Measurements from ENCODE around the gene LRRC61.
"Not testable (repeated sequence)": the region's sequence is repeated elsewhere in the genome, so short reads cannot be mapped to it uniquely, and the experiment has no call there.

The LRRC61 gene

GRCh38 chr7:150307904-150308303 lies 15.3 kb upstream of the LRRC61 start:
- DNase-seq (ENCODE audit: low read depth), result no peak

GRCh38 chr7:150308575-150308974 lies 14.6 kb upstream of the LRRC61 start:
- no peak for DNase-seq (ENCODE audit: low read depth)

- no peak for DNase-seq (ENCODE audit: low read depth)
Observed at GRCh38 chr7:150311146-150311545, 12.0 kb upstream of the LRRC61 start.

- no peak for DNase-seq (ENCODE audit: low read depth)
Observed at GRCh38 chr7:150311711-150312110, 11.4 kb upstream of the LRRC61 start.

GRCh38 chr7:150312649-150313366 lies 10.3 kb upstream of the LRRC61 start:
- peak; percentile 15 for DNase-seq (ENCODE audit: low read depth)

- DNase-seq (ENCODE audit: low read depth), result no peak
Observed at GRCh38 chr7:150313367-150313809, 9.8 kb upstream of the LRRC61 start.

DNA sequence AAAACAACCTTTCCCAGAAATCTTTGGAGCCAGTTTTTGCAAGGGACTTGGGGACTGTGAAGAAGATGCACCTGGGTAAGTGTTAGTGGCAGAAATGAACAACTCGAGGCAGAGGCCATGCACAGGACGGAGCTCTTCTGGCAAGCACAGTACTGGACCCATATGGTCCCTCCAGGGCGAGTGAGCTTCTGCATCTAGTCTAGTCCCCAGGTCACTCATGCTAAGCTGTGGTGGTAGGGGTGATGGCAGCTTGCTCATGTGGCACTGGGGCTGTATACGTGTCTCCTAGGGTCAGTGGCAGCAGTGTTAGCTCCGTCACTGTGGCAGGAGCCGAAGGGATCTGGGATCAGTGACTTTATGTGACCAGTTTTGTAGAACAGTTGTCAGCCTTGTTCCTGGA lies 9.3 kb upstream of the LRRC61 start:
- no peak for DNase-seq (ENCODE audit: low read depth)

DNA sequence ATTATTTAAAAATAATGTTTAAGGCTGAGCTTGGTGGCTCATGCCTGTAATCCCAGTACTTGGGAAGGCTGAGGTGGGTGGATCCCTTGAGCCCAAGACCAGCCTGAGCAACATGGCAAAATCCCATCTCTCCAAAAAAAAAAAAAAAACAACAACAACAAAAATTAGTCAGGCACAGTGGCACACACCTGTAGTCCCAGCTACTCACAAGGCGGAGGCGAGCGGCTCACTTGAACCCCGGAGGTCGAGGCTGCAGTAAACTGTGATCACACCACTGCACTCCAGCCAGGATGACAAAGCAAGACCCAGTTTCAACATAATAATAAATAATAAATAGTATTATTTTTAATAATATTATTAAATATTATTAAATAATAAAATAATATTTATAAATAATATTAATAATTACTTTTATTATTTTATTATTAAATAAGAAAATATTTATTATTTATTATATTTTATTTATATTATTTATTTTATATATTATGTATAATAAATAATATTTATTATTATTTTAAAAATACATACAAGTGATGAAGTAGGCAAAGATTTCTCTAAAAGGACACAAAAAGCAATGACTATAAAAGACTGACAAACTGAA lies 8.4 kb upstream of the LRRC61 start:
- no peak for DNase-seq (ENCODE audit: low read depth)

DNA sequence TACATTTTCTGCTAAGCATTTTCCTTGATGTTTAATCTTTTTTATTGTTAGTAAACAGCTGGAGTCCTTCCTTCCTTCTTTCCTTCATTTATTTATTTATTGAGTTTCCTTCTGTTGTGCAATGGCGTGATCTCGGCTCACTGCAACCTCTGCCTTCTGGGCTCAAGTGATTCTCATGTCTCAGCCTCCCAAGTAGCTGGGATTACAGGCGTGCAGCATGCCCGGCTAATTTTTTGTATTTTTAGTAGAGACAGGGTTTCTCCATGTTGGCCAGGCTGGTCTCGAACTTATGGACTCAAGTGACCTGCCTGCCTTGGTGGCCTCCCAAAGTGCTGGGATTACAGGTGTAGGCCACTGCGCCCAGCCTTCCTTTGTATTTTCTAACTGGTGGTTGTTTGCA lies 6.2 kb upstream of the LRRC61 start:
- DNase-seq (ENCODE audit: low read depth), result not testable (repeated sequence)

DNA sequence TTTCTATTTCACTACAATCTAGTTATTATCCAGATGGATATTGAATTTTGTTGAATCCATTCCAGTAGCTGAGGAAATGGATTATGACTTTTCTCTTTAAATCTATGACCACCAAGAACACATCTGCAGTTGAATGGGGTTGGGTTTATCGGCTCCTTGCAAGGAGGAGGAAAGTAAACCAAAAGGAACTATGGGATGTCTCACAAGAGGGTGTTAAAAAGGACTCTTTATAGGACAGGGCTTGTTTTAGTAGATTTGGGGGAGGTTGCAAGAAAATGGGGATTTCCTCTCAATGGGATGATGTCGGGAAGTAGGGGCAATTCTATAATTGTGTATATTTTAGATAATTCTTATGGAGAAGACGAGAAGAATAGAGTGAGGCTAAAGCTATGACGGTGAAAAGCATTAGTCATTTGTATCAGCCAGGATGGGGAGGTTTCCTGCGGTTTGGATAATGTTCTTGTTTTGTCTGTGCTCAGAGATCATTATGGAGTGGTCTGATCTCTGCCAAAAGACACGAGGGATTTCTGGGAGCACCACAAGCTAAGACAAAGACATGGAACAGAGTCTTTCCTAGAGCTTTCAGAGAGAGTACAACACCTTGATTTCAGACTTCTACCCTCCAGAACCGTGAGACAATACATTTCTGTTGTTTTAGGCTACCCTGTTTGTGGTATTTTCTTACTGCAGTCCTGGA lies 5.3 kb upstream of the LRRC61 start:
- no peak for DNase-seq (ENCODE audit: low read depth)

- DNase-seq (ENCODE audit: low read depth), result no peak
Observed at GRCh38 chr7:150321788-150322113, 1.4 kb upstream of the LRRC61 start.

DNA sequence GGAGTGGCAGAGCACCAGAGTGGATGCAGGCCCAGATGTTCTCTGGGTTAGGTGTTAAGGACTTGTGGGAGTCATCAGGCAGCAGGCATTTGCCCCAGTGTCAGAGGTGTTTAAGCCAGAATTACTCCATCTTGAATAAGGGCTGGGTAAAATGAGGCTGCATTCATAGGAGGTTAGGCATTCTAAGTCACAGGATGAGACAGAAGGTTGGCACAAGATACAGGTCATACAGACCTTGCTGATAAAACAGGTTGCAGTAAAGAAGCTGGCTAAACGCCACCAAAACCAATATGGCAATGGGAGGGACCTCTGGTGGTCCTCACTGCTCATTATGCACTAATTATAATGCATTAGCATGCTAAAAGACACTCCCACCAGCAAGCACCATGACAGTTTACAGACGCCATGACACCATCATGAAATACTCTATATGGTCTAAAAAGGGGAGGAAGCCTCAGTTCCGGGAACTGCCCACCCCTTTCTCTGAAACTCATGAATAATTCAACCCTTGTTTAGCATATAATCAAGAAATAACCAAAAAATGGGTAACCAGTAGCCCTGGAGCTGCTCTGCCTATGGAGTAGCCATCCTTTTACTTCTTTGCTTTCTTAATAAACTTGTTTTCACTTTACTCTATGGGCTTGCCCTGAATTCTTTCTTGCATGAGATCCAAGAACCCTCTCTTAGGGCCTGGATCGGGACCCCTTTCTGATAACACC lies 882 bp upstream of the LRRC61 start:
- DNase-seq (ENCODE audit: low read depth), result no peak

DNA sequence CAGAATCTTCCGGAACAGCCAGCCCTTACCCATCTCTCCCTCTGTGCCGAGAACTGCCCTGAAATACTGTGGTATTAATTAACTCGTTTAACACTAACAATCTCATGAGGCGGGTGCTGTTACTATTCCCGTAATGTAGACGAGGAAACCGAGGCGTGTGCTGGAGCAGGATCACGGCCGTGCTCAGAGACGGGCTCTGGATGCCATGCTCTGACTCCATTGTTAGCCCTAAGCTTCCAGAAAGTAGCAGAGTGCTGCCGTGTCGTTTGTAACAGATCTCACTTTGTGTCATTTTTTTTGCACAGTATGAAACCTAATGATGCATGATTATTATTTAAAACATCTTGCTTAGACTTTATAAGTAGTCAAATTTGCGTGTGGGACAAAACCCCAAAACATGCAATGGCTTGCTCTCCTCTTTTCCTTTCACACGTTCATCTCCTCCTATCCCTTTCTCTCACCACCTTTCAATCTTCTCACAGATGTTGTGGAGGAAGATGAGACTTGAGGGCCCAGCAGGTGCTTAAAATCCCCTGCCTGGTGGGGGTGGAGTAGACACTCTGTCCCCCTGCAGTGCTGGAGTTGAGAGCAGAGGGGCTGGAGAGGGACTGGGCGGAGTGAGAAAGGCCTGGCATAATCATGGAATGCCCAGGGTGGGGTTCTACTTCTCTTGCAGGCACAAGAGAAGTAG lies 672 bp downstream of the LRRC61 start:
- no peak for DNase-seq (ENCODE audit: low read depth)

DNA sequence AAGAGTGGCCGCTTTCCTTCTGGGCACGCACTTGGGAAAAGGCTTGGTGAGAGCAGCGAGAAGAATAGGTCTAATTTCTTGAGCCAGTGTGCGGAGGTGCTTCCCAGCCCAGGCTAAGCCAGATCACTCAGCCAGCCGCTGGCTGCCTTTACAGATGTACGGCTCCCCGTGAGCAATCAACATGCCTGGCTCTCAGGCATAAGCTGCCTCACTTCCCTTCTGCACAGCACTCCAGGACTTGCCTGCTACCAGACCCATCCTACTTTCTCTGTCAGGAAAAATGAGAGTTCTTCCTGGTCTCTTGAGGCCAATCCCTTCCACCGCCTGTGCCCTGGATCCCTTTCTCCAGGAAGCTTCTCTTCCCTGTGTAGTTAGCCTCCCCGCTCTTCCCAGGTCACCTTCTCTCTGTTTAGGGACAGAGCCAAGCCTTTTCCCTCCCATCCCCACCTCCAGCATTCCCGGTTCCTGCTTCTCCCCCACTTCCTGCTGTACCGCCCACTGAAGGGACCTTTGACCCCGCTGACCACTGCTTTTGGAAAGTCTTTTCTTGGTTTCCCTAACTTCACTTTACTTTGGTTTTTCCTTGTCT lies 1.3 kb downstream of the LRRC61 start:
- DNase-seq (ENCODE audit: low read depth), result no peak

DNA sequence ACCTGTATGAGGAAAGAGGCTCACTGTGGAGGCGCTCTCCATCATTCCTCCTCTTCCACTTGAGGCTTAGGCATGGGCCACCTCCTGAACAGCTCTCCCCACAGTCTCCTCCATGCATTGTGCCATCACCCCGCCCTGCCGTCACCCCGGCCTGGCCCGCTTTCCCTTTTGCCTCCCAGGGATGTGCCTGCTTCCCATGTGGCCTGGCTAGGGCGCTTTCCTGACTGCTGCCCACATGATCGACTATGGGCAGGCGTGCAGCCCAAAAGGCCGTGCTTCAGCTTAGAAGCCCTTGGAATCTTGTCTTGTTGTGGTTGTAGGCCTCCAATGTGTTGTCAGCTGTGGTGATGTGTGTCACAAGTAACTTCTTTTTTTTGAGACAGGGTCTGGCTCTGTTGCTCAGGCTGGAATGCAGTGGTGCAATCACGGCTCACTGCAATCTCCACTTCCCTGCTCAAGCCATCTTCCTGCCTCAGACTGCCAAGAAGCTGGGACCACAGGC lies 2.0 kb downstream of the LRRC61 start:
- no peak for DNase-seq (ENCODE audit: low read depth)

- DNase-seq (ENCODE audit: low read depth), result no peak
Observed at GRCh38 chr7:150325901-150326300, 2.7 kb downstream of the LRRC61 start.

GRCh38 chr7:150326657-150327268 lies 3.6 kb downstream of the LRRC61 start:
- DNase-seq (ENCODE audit: low read depth), result no peak

- no peak for DNase-seq (ENCODE audit: low read depth)
Observed at GRCh38 chr7:150327308-150327707, 4.2 kb downstream of the LRRC61 start.

- DNase-seq (ENCODE audit: low read depth), result no peak
Observed at GRCh38 chr7:150329331-150330120, 6.4 kb downstream of the LRRC61 start.

GRCh38 chr7:150330211-150330885 lies 7.2 kb downstream of the LRRC61 start:
- no peak for DNase-seq (ENCODE audit: low read depth)
